SK-N-SH (cell line): ENCODE results near the gene LRMDA. TPM values are rescaled to one million over a fixed set of nuclear protein-coding genes. Genes with fewer than 3 reads are reported as not detected.

Source experiments
- CTCF ChIA-PET: fragments of 300-600, 350-600 bp; formaldehyde crosslinking; extraction: SDS; loops from one replicate; lab custom pipeline; 2021; lab: Yijun Ruan, JAX
- POLR2A ChIA-PET: fragments of 350-600 bp; sonication (Branson Sonifier 250); formaldehyde crosslinking; extraction: SDS; loops from one replicate; lab custom pipeline; 2020; ENCODE audit warnings: antibody characterized with exemption, inconsistent platforms; lab: Yijun Ruan, JAX
- DNase-seq: peaks from one replicate; pipeline ENCODE4 v3.0.0; 2012
- H2AFZ ChIP-seq: fragments of 200-600 bp; sonication (generic); 2 replicates; pipeline ENCODE4 v1.8.1; 2016; ENCODE audit warnings: antibody characterized with exemption, mild to moderate bottlenecking, low read depth
- H3F3A ChIP-seq: fragments of 200-600 bp; sonication (generic); replicated peaks from 2 replicates; pipeline ENCODE3; 2016; ENCODE audit warnings: antibody characterized with exemption, mild to moderate bottlenecking; ENCODE audit not compliant: insufficient read depth
- H3K27ac ChIP-seq, 2 experiments: fragments of 200-500 bp in 1 of 2; fragments of 200-600 bp in 1 of 2; sonication (Bioruptor generic) in 1 of 2; sonication (generic), shearing (Covaris generic) in 1 of 2; 2 replicates each; pipeline versions ENCODE4 v1.5.1 to v1.6.1; 2014 to 2016; ENCODE audit warnings: low read depth in 2 of 2, inconsistent platforms in 1 of 2, low read length in 1 of 2, mild to moderate bottlenecking in 1 of 2, mixed read lengths in 1 of 2
- H3K27me3 ChIP-seq: fragments of 200-600 bp; sonication (generic), shearing (Covaris generic); 2 replicates; pipeline ENCODE4 v1.6.1; 2016; ENCODE audit warnings: mixed run types; ENCODE audit not compliant: insufficient read depth
- H3K36me3 ChIP-seq, 2 experiments: fragments of 200-500 bp in 1 of 2; fragments of 200-600 bp in 1 of 2; sonication (Bioruptor generic) in 1 of 2; sonication (generic) in 1 of 2; replicated peaks in 1 of 2; 2 replicates each; pipeline versions ENCODE3 to v1.5.1; 2014 to 2016; ENCODE audit warnings: low read length in 1 of 2, mild to moderate bottlenecking in 1 of 2; ENCODE audit not compliant: insufficient read depth in 2 of 2, control insufficient read depth in 1 of 2
- H3K4me1 ChIP-seq, 2 experiments: fragments of 200-500 bp in 1 of 2; fragments of 200-600 bp in 1 of 2; sonication (Bioruptor generic) in 1 of 2; sonication (generic), shearing (Covaris generic) in 1 of 2; 2 replicates each; pipeline versions ENCODE4 v1.5.1 to v1.6.1; 2014 to 2016; ENCODE audit warnings: low read depth in 1 of 2, low read length in 1 of 2, mixed run types in 1 of 2; ENCODE audit not compliant: insufficient read depth in 2 of 2, control insufficient read depth in 1 of 2
- H3K4me2 ChIP-seq: fragments of 200-600 bp; sonication (generic), shearing (Covaris generic); 2 replicates; pipeline ENCODE4 v1.6.1; 2017; ENCODE audit warnings: mixed run types
- H3K4me3 ChIP-seq, 2 experiments: fragments of 200-500 bp in 1 of 2; fragments of 200-600 bp in 1 of 2; sonication (Bioruptor generic) in 1 of 2; sonication (generic), shearing (Covaris generic) in 1 of 2; 2 replicates each; pipeline versions ENCODE4 v1.5.1 to v1.8.1; 2014 to 2016; ENCODE audit warnings: low read depth in 2 of 2, inconsistent platforms in 1 of 2, low read length in 1 of 2, mild to moderate bottlenecking in 1 of 2, mixed read lengths in 1 of 2, moderate library complexity in 1 of 2
- H3K79me2 ChIP-seq: fragments of 200-600 bp; sonication (generic); 2 replicates; pipeline ENCODE4 v1.8.1; 2017; ENCODE audit warnings: mild to moderate bottlenecking; ENCODE audit not compliant: insufficient read depth
- H3K9ac ChIP-seq: fragments of 200-600 bp; sonication (generic); 2 replicates; pipeline ENCODE4 v1.6.1; 2017; ENCODE audit warnings: mixed run types
- H3K9me2 ChIP-seq: fragments of 200-600 bp; sonication (generic); 2 replicates; pipeline ENCODE4 v1.6.1; 2017; ENCODE audit warnings: mixed run types
- H3K9me3 ChIP-seq: fragments of 200-600 bp; sonication (generic); 2 replicates; pipeline ENCODE4 v1.6.1; 2017; ENCODE audit warnings: mixed run types, mild to moderate bottlenecking, moderate library complexity
- H4K20me1 ChIP-seq: fragments of 200-600 bp; sonication (generic); 2 replicates; pipeline ENCODE4 v1.6.1; 2017; ENCODE audit warnings: mild to moderate bottlenecking, mixed run types; ENCODE audit not compliant: insufficient read depth
- CTCF ChIP-seq: fragments of 200-600 bp; sonication (generic); IDR thresholded peaks from 2 replicates; pipeline ENCODE4 v1.6.1; 2017; ENCODE audit warnings: antibody characterized with exemption, mild to moderate bottlenecking, moderate library complexity
- FOSL2 ChIP-seq: IDR thresholded peaks from 2 replicates; pipeline ENCODE4 v1.4.0; 2012; ENCODE audit warnings: low read depth, mild to moderate bottlenecking, moderate library complexity, borderline replicate concordance
- FOXM1 ChIP-seq: IDR thresholded peaks from 2 replicates; pipeline ENCODE4 v1.4.0; 2012; ENCODE audit warnings: low read depth, mild to moderate bottlenecking
- GATA2 ChIP-seq: sonication (generic); formaldehyde crosslinking; IDR thresholded peaks from 2 replicates; pipeline ENCODE4 v1.5.0; 2020; ENCODE audit warnings: mild to moderate bottlenecking, missing genetic modification reagents
- JUND ChIP-seq: IDR thresholded peaks from 2 replicates; pipeline ENCODE4 v1.4.0; 2012
- MXI1 ChIP-seq: IDR thresholded peaks from 2 replicates; pipeline ENCODE4 v1.6.1; 2012; ENCODE audit warnings: mild to moderate bottlenecking, low read depth, low read length, improper control_type of control experiment
- PBX3 ChIP-seq: IDR thresholded peaks from 2 replicates; pipeline ENCODE4; 2012
- REST ChIP-seq: IDR thresholded peaks from 2 replicates; pipeline ENCODE4 v1.6.1; 2012; ENCODE audit warnings: mild to moderate bottlenecking, low read depth, low read length, moderate library complexity
- TAF1 ChIP-seq: IDR thresholded peaks from 2 replicates; pipeline ENCODE4 v1.6.1; 2012; ENCODE audit warnings: low read depth, mild to moderate bottlenecking, low read length, moderate library complexity, borderline replicate concordance
- TEAD4 ChIP-seq: IDR thresholded peaks from 2 replicates; pipeline ENCODE4 v1.4.0; 2012; ENCODE audit warnings: mild to moderate bottlenecking, borderline replicate concordance; ENCODE audit not compliant: insufficient read depth
- USF1 ChIP-seq: IDR thresholded peaks from 2 replicates; pipeline ENCODE4 v1.4.0; 2012; ENCODE audit warnings: low read depth, borderline replicate concordance
- YY1 ChIP-seq: IDR thresholded peaks from 2 replicates; pipeline ENCODE4 v1.4.0; 2012; ENCODE audit warnings: low read depth, mild to moderate bottlenecking
- WGBS: methylation state at CpG from one replicate; pipeline ENCODE4 v1.1.6; 2017; ENCODE audit warnings: low lambda C conversion rate; 5-methylcytosine and 5-hydroxymethylcytosine counted together
- polyA plus RNA-seq, 3 experiments: library from polyadenylated mRNA; depleted of rRNA; stranded (reverse); fragments of >200 nt; gene quantifications; 2 replicates each; pipeline ENCODE4 v1.2.3, GENCODE V29; 2012

The LRMDA gene
- polyA plus RNA-seq, 1 of the 3 experiments (the other 2 are of a cell fraction) = 0.95 TPM

GRCh38 chr10:76544789-76545188 lies 1113.4 kb downstream of the LRMDA start (continued):
- no peak for TF ChIP-seq CTCF
- no peak; the same call in 1 of the 2 replicates for TF ChIP-seq FOSL2
- peak; percentile 35 for TF ChIP-seq GATA2 (CRISPR knock-in tag)
- peak; percentile 63; the same call in 1 of the 2 replicates for TF ChIP-seq FOXM1
- peak; percentile 33; the same call in 1 of the 2 replicates for TF ChIP-seq JUND
- no peak for TF ChIP-seq MXI1
- TF ChIP-seq PBX3 = peak; percentile 49

- CTCF ChIA-PET = interaction anchor here (0.6 to 3.8 kb wide), 17 partner anchors 34 to 1147 kb away, joined by 3 to 26 read pairs (median 3); no protein-coding TSS in a partner anchor
- POLR2A ChIA-PET = no interaction called here
- Histone ChIP-seq H3K9me3 (no peaks in the 10 kb centered on the region), H3K27ac (peak overlapping the region in 1 of 2 experiments; percentile 92; a peak in 1 of 4 replicates), H2AFZ (no peak overlapping the region), H3F3A (no peaks in the 10 kb centered on the region), H3K9ac (no peak overlapping the region), H4K20me1 (no peaks in the 10 kb centered on the region), H3K4me1 (peaks cover 10 to 30% of the 10 kb centered on the region in 2 experiments; a peak in 3 of 4 replicates), H3K9me2 (no peaks in the 10 kb centered on the region; the same call in 1 of the 2 replicates), H3K4me3 (no peak overlapping the region), H3K27me3 (no peaks in the 10 kb centered on the region), H3K36me3 (no peaks in the 10 kb centered on the region), H3K79me2 (no peaks in the 10 kb centered on the region), H3K4me2 (no peak overlapping the region)
- TF ChIP-seq REST (no peak), TEAD4 (no peak), YY1 (no peak), USF1 (no peak), FOXM1 (no peak), TAF1 (no peak)
- WGBS = 100% methylated on average over 2 of the region's 2 CpGs
- no peak for DNase-seq
Observed at GRCh38 chr10:76546411-76546810, 1115.0 kb downstream of the LRMDA start.
